GM19397 (cell line): Measurements from ENCODE around the gene MRPS2.
"Not testable (repeated sequence)": the region's sequence is repeated elsewhere in the genome, so short reads cannot be mapped to it uniquely, and the experiment has no call there.

Experiments used
- ATAC-seq: cut with Tn5 transposase; IDR thresholded peaks from one replicate; pipeline ENCODE4 v1.9.1; 2021; ENCODE audit warnings: mild to moderate bottlenecking, moderate library complexity; ENCODE audit not compliant: unreplicated experiment

Gene MRPS2

GRCh38 chr9:135500525-135501260 lies at the start of gene MRPS2:
Gene MRPS2, plus strand, starts transcription at chr9:135500682. Its CDS starts 29 bp downstream, at chr9:135500711.
- ATAC-seq: peak; percentile 79

GRCh38 chr9:135450956-135451355 lies 49.5 kb upstream of the MRPS2 start:
- no peak for ATAC-seq

- not testable (repeated sequence) for ATAC-seq
These were observed 48.6 kb upstream of the MRPS2 start for GRCh38 chr9:135451909-135452308.

- ATAC-seq: no peak
These were observed 45.7 kb upstream of the MRPS2 start for GRCh38 chr9:135454737-135455136.

- ATAC-seq: no peak
These were observed 45.0 kb upstream of the MRPS2 start for GRCh38 chr9:135455401-135456030.

GRCh38 chr9:135456436-135457104 lies 43.9 kb upstream of the MRPS2 start:
- ATAC-seq: no peak

- not testable (repeated sequence) for ATAC-seq
These were observed 42.0 kb upstream of the MRPS2 start for GRCh38 chr9:135458478-135458877.

- ATAC-seq: no peak
These were observed 38.5 kb upstream of the MRPS2 start for GRCh38 chr9:135461936-135462335.

- no peak for ATAC-seq
These were observed 37.3 kb upstream of the MRPS2 start for GRCh38 chr9:135463140-135463539.

- no peak for ATAC-seq
These were observed 36.3 kb upstream of the MRPS2 start for GRCh38 chr9:135464181-135464580.

GRCh38 chr9:135468854-135469521 lies 31.5 kb upstream of the MRPS2 start:
- no peak for ATAC-seq

- ATAC-seq: no peak
These were observed 28.5 kb upstream of the MRPS2 start for GRCh38 chr9:135471791-135472640.

GRCh38 chr9:135473972-135474543 lies 26.4 kb upstream of the MRPS2 start:
- ATAC-seq: no peak

- ATAC-seq: no peak
These were observed 25.6 kb upstream of the MRPS2 start for GRCh38 chr9:135474915-135475314.

GRCh38 chr9:135476561-135477355 lies 23.7 kb upstream of the MRPS2 start:
- ATAC-seq: no peak

- no peak for ATAC-seq
These were observed 22.3 kb upstream of the MRPS2 start for GRCh38 chr9:135478191-135478590.

GRCh38 chr9:135478829-135479468 lies 21.5 kb upstream of the MRPS2 start:
- ATAC-seq: no peak

- no peak for ATAC-seq
These were observed 20.9 kb upstream of the MRPS2 start, which contains the start of gene PPP1R26 for GRCh38 chr9:135479469-135480052. Gene PPP1R26, plus strand, starts transcription at chr9:135479782. Its CDS starts 4,729 bp downstream, at chr9:135484511.
